GM08714 (cell line): ENCODE data around the gene NEGR1.
"Not testable (repeated sequence)": the region's sequence is repeated elsewhere in the genome, so short reads cannot be mapped to it uniquely, and the experiment has no call there.

Source experiments
- H3K4me3 ChIP-seq: fragments of 200-500 bp; sonication (Bioruptor generic); 2 replicates; pipeline ENCODE4 v1.5.1; 2014; ENCODE audit warnings: mild to moderate bottlenecking, low read length, inconsistent platforms
- ZNF274 ChIP-seq: IDR thresholded peaks from 2 replicates; pipeline ENCODE4 v1.6.1; 2012; ENCODE audit warnings: mild to moderate bottlenecking, low read depth, low read length

The NEGR1 gene

GRCh38 chr1:72278461-72278860 is 3.9 kb downstream of the NEGR1 start:
- no peak for TF ChIP-seq ZNF274
- H3K4me3 ChIP-seq, result no peak overlapping the region

GRCh38 chr1:72271555-72272085 is 10.7 kb downstream of the NEGR1 start:
- H3K4me3 ChIP-seq, result no peak overlapping the region
- no peak for TF ChIP-seq ZNF274

- TF ChIP-seq ZNF274, result no peak
- no peak overlapping the region for H3K4me3 ChIP-seq
Measured at GRCh38 chr1:72262735-72263134, 19.6 kb downstream of the NEGR1 start.

- no peak for TF ChIP-seq ZNF274
- H3K4me3 ChIP-seq, result no peak overlapping the region
Measured at GRCh38 chr1:72253132-72253531, 29.2 kb downstream of the NEGR1 start.

GRCh38 chr1:72241397-72241796 is 40.9 kb downstream of the NEGR1 start:
- TF ChIP-seq ZNF274, result no peak
- H3K4me3 ChIP-seq, result no peak overlapping the region

GRCh38 chr1:72235931-72236330 is 46.4 kb downstream of the NEGR1 start:
- H3K4me3 ChIP-seq, result not testable (repeated sequence)

GRCh38 chr1:72235062-72235461 is 47.3 kb downstream of the NEGR1 start:
- no peak for TF ChIP-seq ZNF274
- no peak overlapping the region for H3K4me3 ChIP-seq

- H3K4me3 ChIP-seq, result no peak overlapping the region
- no peak for TF ChIP-seq ZNF274
Measured at GRCh38 chr1:72230746-72231145, 51.6 kb downstream of the NEGR1 start.

GRCh38 chr1:72229893-72230292 is 52.4 kb downstream of the NEGR1 start:
- TF ChIP-seq ZNF274, result no peak
- H3K4me3 ChIP-seq, result no peak overlapping the region

GRCh38 chr1:72227667-72228066 is 54.7 kb downstream of the NEGR1 start:
- TF ChIP-seq ZNF274, result no peak
- no peak overlapping the region for H3K4me3 ChIP-seq

- TF ChIP-seq ZNF274, result no peak
- H3K4me3 ChIP-seq, result no peak overlapping the region
Measured at GRCh38 chr1:72224506-72224905, 57.8 kb downstream of the NEGR1 start.

- no peak overlapping the region for H3K4me3 ChIP-seq
- TF ChIP-seq ZNF274, result no peak
Measured at GRCh38 chr1:72221811-72222210, 60.5 kb downstream of the NEGR1 start.

- TF ChIP-seq ZNF274, result no peak
- H3K4me3 ChIP-seq, result no peak overlapping the region
Measured at GRCh38 chr1:72218141-72218739, 64.1 kb downstream of the NEGR1 start.

- TF ChIP-seq ZNF274, result no peak
Measured at GRCh38 chr1:72207059-72207458, 75.3 kb downstream of the NEGR1 start.

GRCh38 chr1:72202761-72203160 is 79.6 kb downstream of the NEGR1 start:
- no peak overlapping the region for H3K4me3 ChIP-seq
- no peak for TF ChIP-seq ZNF274

More at GRCh38 chr1:72207059-72207458, 75.3 kb downstream of the NEGR1 start:
- no peak overlapping the region for H3K4me3 ChIP-seq

GRCh38 chr1:72197786-72198185 is 84.6 kb downstream of the NEGR1 start:
- no peak overlapping the region for H3K4me3 ChIP-seq

More at GRCh38 chr1:72197786-72198185, 84.6 kb downstream of the NEGR1 start:
- TF ChIP-seq ZNF274, result no peak
